Endothelial cell of umbilical vein (primary cell): ENCODE measurements around the gene DIDO1. TPM values are rescaled to one million over a fixed set of nuclear protein-coding genes. Genes with fewer than 3 reads are reported as not detected.

ENCODE experiments used
- BruUV-seq: library from RNA; stranded (reverse); fragments of 400-500 nt; replicated peaks from 2 replicates; lab custom pipeline; 2021; lab: Mats Ljungman, UMichigan
- CTCF ChIA-PET: fragments of 300-600, 350-600 bp; sonication (Branson Sonifier 250); formaldehyde crosslinking; loops from one replicate; lab custom pipeline; 2021; ENCODE audit warnings: antibody characterized with exemption, inconsistent platforms; lab: Charles Lee
- POLR2A ChIA-PET: fragments of 300-600, 350-600 bp; sonication (Branson Sonifier 250); formaldehyde crosslinking; loops from one replicate; lab custom pipeline; 2021; ENCODE audit warnings: antibody characterized with exemption, inconsistent platforms; lab: Charles Lee
- DNase-seq: peaks from one replicate; pipeline ENCODE4 v3.0.0-alpha.2; 2011; ENCODE audit warnings: low read depth, low spot score
- FAIRE-seq: peaks from 2 replicates; lab custom pipeline; 2011; peaks lifted over from hg19 to GRCh38; lab: Jason Lieb, UNC
- H2AFZ ChIP-seq: 2 replicates; pipeline ENCODE4 v1.6.0; 2012; ENCODE audit warnings: low read depth, low read length, control low read depth, inconsistent platforms
- H3K27ac ChIP-seq: 2 replicates; pipeline ENCODE4 v1.5.1; 2011; ENCODE audit warnings: low read depth, mild to moderate bottlenecking, control low read depth, low read length, moderate library complexity; ENCODE audit not compliant: insufficient read depth
- H3K27me3 ChIP-seq, 2 experiments: 2 replicates each; pipeline versions ENCODE4 v1.6.0 to v1.6.1; 2011; ENCODE audit warnings: low read length in 2 of 2, mixed read lengths in 1 of 2; ENCODE audit not compliant: control insufficient read depth in 2 of 2, insufficient read depth in 2 of 2
- H3K36me3 ChIP-seq, 2 experiments: 2 replicates in 1 of 2; 3 replicates in 1 of 2; pipeline ENCODE4 v1.5.1; 2011; ENCODE audit warnings: low read length in 2 of 2, mild to moderate bottlenecking in 1 of 2, moderate library complexity in 1 of 2; ENCODE audit not compliant: control insufficient read depth in 2 of 2, insufficient read depth in 2 of 2; ENCODE audit errors: extremely low read depth in 1 of 2
- H3K4me1 ChIP-seq: 3 replicates; pipeline ENCODE4 v1.5.1; 2011; ENCODE audit warnings: mild to moderate bottlenecking, low read length; ENCODE audit not compliant: control insufficient read depth, insufficient read depth; ENCODE audit errors: extremely low read depth
- H3K4me2 ChIP-seq: 2 replicates; pipeline ENCODE4 v1.6.1; 2011; ENCODE audit warnings: low read length, control low read depth, mixed read lengths; ENCODE audit not compliant: insufficient read depth
- H3K4me3 ChIP-seq, 3 experiments: fragments of 200-600 bp in 1 of 3; sonication (generic), shearing (Covaris generic) in 1 of 3; replicated peaks in 1 of 3; 2 replicates each; pipeline ENCODE4 v1.5.1; 2011 to 2016; ENCODE audit warnings: control low read depth in 3 of 3, low read length in 3 of 3, mild to moderate bottlenecking in 2 of 3, inconsistent platforms in 1 of 3, low read depth in 1 of 3, moderate library complexity in 1 of 3; ENCODE audit not compliant: insufficient read depth in 1 of 3
- H3K79me2 ChIP-seq: 2 replicates; pipeline ENCODE4 v1.6.0; 2012; ENCODE audit warnings: low read length, inconsistent platforms; ENCODE audit not compliant: control insufficient read depth, insufficient read depth
- H3K9ac ChIP-seq: replicated peaks from 2 replicates; pipeline ENCODE3; 2011; ENCODE audit warnings: low read length, control low read depth; ENCODE audit not compliant: insufficient read depth; ENCODE audit errors: extremely low read depth
- H3K9me1 ChIP-seq: replicated peaks from 3 replicates; pipeline ENCODE4 v1.6.0; 2011; ENCODE audit warnings: mild to moderate bottlenecking, low read length; ENCODE audit not compliant: control insufficient read depth, insufficient read depth; ENCODE audit errors: extremely low read depth
- H3K9me3 ChIP-seq: replicated peaks from 2 replicates; pipeline ENCODE4 v1.5.1; 2012; ENCODE audit warnings: low read length, inconsistent platforms; ENCODE audit not compliant: control insufficient read depth, insufficient read depth
- H4K20me1 ChIP-seq: replicated peaks from 2 replicates; pipeline ENCODE3; 2011; ENCODE audit warnings: mild to moderate bottlenecking, low read length; ENCODE audit not compliant: control insufficient read depth, insufficient read depth; ENCODE audit errors: extremely low read depth
- CTCF ChIP-seq, 2 donors: IDR thresholded peaks; 1 replicate in 1 of 2; 2 replicates in 1 of 2; pipeline ENCODE4 v1.5.1; 2011; ENCODE audit warnings: low read length in 2 of 2, mild to moderate bottlenecking in 2 of 2, moderate library complexity in 2 of 2, control low read depth in 1 of 2, inconsistent platforms in 1 of 2, low read depth in 1 of 2; ENCODE audit not compliant: insufficient read depth in 1 of 2; ENCODE audit errors: extremely low read depth in 1 of 2
- EZH2 ChIP-seq: IDR thresholded peaks from 2 replicates; pipeline ENCODE4 v1.6.1; 2012; ENCODE audit warnings: borderline replicate concordance, low read depth, mild to moderate bottlenecking, moderate library complexity, low read length, inconsistent platforms; ENCODE audit not compliant: severe bottlenecking
- FOS ChIP-seq: IDR thresholded peaks from 2 replicates; pipeline ENCODE4 v1.6.1; 2011; ENCODE audit warnings: mild to moderate bottlenecking, low read length, moderate library complexity, borderline replicate concordance; ENCODE audit not compliant: insufficient read depth
- GATA2 ChIP-seq: IDR thresholded peaks from 2 replicates; pipeline ENCODE4 v1.7.0; 2011; ENCODE audit warnings: low read depth, mild to moderate bottlenecking, moderate library complexity, mixed read lengths, low read length; ENCODE audit not compliant: insufficient read length, insufficient read depth
- JUN ChIP-seq: IDR thresholded peaks from 2 replicates; pipeline ENCODE4 v1.6.1; 2011; ENCODE audit warnings: borderline replicate concordance, low read depth; ENCODE audit not compliant: insufficient read length, insufficient read depth
- MAX ChIP-seq: IDR thresholded peaks from 2 replicates; pipeline ENCODE4 v1.6.1; 2011; ENCODE audit not compliant: insufficient read depth, insufficient read length
- MYC ChIP-seq: IDR thresholded peaks from one replicate; pipeline ENCODE4 v1.6.1; 2011; ENCODE audit warnings: mild to moderate bottlenecking, low read depth, low read length
- POLR2A ChIP-seq: IDR thresholded peaks from 2 replicates; pipeline ENCODE4 v1.6.1; 2012; ENCODE audit warnings: low read depth, mild to moderate bottlenecking, control low read depth, low read length
- POLR2AphosphoS5 ChIP-seq: IDR thresholded peaks from 2 replicates; pipeline ENCODE4 v1.6.1; 2012; ENCODE audit warnings: low read depth, mild to moderate bottlenecking, control low read depth, low read length, moderate library complexity; ENCODE audit not compliant: insufficient read depth
- dilution Hi-C: fragments of 300-500 bp; cut with MboI; formaldehyde crosslinking; loops from one replicate; pipeline ENCODE4 v1.15.0; 2019; ENCODE audit warnings: low sequenced_read_pairs; ENCODE audit not compliant: extremely low pct_ligation_motif_present
- intact Hi-C: fragments of 100-400 bp; cut with micrococcal nuclease; formaldehyde crosslinking; loops from one replicate; pipeline ENCODE4 v1.10.0; 2022
- polyA plus RNA-seq, 4 experiments: library from polyadenylated mRNA; depleted of rRNA in 3 of 4; stranded (reverse) in 3 of 4; unstranded in 1 of 4; fragments of >200 nt; gene quantifications; 2 replicates each; pipeline versions ENCODE4 v1.2.1 to v1.2.3, GENCODE V29; 2011 to 2012; ENCODE audit warnings: missing spikeins in 1 of 4
- total RNA-seq: library from RNA; stranded (reverse); gene quantifications from 2 replicates; pipeline ENCODE4 v1.2.3, GENCODE V29; 2021

DIDO1 gene
- total and polyA plus RNA-seq, 2 donors (not counting 3 experiments of a cell fraction or from before 2014, with no cell fraction given): 22.1 to 51.2 TPM

GRCh38 chr20:62889411-62889810 is 36.9 kb downstream of the DIDO1 start:
- no peaks in the 10 kb centered on the region for H3K79me2 ChIP-seq
- no peaks in the 10 kb centered on the region for H3K4me1 ChIP-seq
- no peak for DNase-seq
- peaks cover 34 to 62% of the 10 kb centered on the region in 2 experiments for H3K36me3 ChIP-seq
- no peak for TF ChIP-seq EZH2
- TF ChIP-seq POLR2A: no peak
- no peak for TF ChIP-seq FOS
- no peaks in the 10 kb centered on the region for H4K20me1 ChIP-seq
- H3K9ac ChIP-seq: no peak overlapping the region
- intact Hi-C loops (no loop called here), dilution Hi-C loops (no loop called here)
- no peak overlapping the region for H2AFZ ChIP-seq
- H3K27ac ChIP-seq: no peak overlapping the region
- no peaks in the 10 kb centered on the region for H3K9me3 ChIP-seq
- no peaks in the 10 kb centered on the region for H3K27me3 ChIP-seq
- no peak overlapping the region for H3K4me2 ChIP-seq
- POLR2A ChIA-PET: no interaction called here
- BruUV-seq: no TSS peak
- CTCF ChIA-PET: interaction anchor here (0.8 to 1.8 kb wide), 2 partner anchors 14 to 16 kb away, joined by 3 to 9 read pairs; no protein-coding TSS in a partner anchor
- no peak for FAIRE-seq
- no peak overlapping the region for H3K4me3 ChIP-seq
- no peaks in the 10 kb centered on the region for H3K9me1 ChIP-seq

GRCh38 chr20:62888910-62889309 is 37.4 kb downstream of the DIDO1 start:
- dilution Hi-C loops: no loop called here
- H3K9ac ChIP-seq: no peak overlapping the region
- no peak overlapping the region for H3K27ac ChIP-seq
- intact Hi-C loops: no loop called here
- H3K9me1 ChIP-seq: no peaks in the 10 kb centered on the region
- H2AFZ ChIP-seq: no peak overlapping the region
- H3K4me2 ChIP-seq: no peak overlapping the region
- no TSS peak for BruUV-seq
- DNase-seq (no peak), FAIRE-seq (no peak)
- no peak for TF ChIP-seq MAX
- TF ChIP-seq JUN: no peak
- no peak for TF ChIP-seq POLR2AphosphoS5
- TF ChIP-seq GATA2: no peak
- TF ChIP-seq POLR2A: no peak
- TF ChIP-seq MYC: no peak
- TF ChIP-seq CTCF (IDR thresholded peaks at IDR 0.05; ENCODE audit: extremely low read depth in 1 of 2, insufficient read depth in 1 of 2, low read depth in 1 of 2, low read length in 2 of 2): no peak
- TF ChIP-seq FOS: no peak
- TF ChIP-seq EZH2: no peak
- H3K4me3 ChIP-seq: no peak overlapping the region
- H3K79me2 ChIP-seq: no peaks in the 10 kb centered on the region
- H3K36me3 ChIP-seq: peaks cover 29 to 57% of the 10 kb centered on the region in 2 experiments
- no peaks in the 10 kb centered on the region for H3K9me3 ChIP-seq
- no peaks in the 10 kb centered on the region for H3K27me3 ChIP-seq
- ChIA-PET CTCF (interaction anchor here (4.7 kb wide), 1 partner anchor 14 kb away, joined by 30 read pairs; no protein-coding TSS in a partner anchor), POLR2A (no interaction called here)
- H3K4me1 ChIP-seq: no peaks in the 10 kb centered on the region
- no peaks in the 10 kb centered on the region for H4K20me1 ChIP-seq
